K562 (cell line): Measurements from ENCODE around the gene UBE2V1. TPM values are rescaled to one million over a fixed set of nuclear protein-coding genes. Genes with fewer than 3 reads are reported as not detected.
A peak's percentile ranks its signal among the peaks of the same experiment; 100 is the strongest.

Source experiments
- CREB1 ChIP-seq, 2 experiments: sonication (generic) in 1 of 2; formaldehyde crosslinking in 1 of 2; IDR thresholded peaks; 2 replicates each; pipeline versions ENCODE4 v1.6.1 to v1.8.0; 2012 to 2022; ENCODE audit warnings: inconsistent platforms in 1 of 2, mild to moderate bottlenecking in 1 of 2, missing genetic modification reagents in 1 of 2, moderate library complexity in 1 of 2
- EP400 ChIP-seq: fragments of 450-650 bp; IDR thresholded peaks from 2 replicates; pipeline ENCODE4 v1.6.1; 2017; ENCODE audit warnings: antibody characterized with exemption, mild to moderate bottlenecking, moderate library complexity
- GATAD2B ChIP-seq: fragments of 450-650 bp; IDR thresholded peaks from 2 replicates; pipeline ENCODE4 v1.6.1; 2017; ENCODE audit warnings: mild to moderate bottlenecking, borderline replicate concordance
- HMG20B ChIP-seq: fragments of 250-450 bp; sonication (Bioruptor Pico); IDR thresholded peaks from 2 replicates; pipeline ENCODE4 v1.5.0; 2021; ENCODE audit warnings: mild to moderate bottlenecking
- MBD2 ChIP-seq: sonication (generic); IDR thresholded peaks from 2 replicates; pipeline ENCODE4 v1.6.1; 2016; ENCODE audit warnings: low read depth, borderline replicate concordance
- MTF1 ChIP-seq: fragments of 250-450 bp; sonication (Bioruptor Pico); IDR thresholded peaks from 2 replicates; pipeline ENCODE4 v1.9.0; 2021; ENCODE audit warnings: moderate library complexity, mild to moderate bottlenecking, inconsistent platforms, borderline replicate concordance
- NONO ChIP-seq, 2 experiments: fragments of 200-400 bp in 1 of 2; fragments of 450-650 bp in 1 of 2; formaldehyde crosslinking in 1 of 2; IDR thresholded peaks; 2 replicates each; pipeline ENCODE4 v1.6.1; 2017; ENCODE audit warnings: low read depth in 2 of 2, mild to moderate bottlenecking in 2 of 2, moderate library complexity in 2 of 2, low read length in 1 of 2
- SMARCE1 ChIP-seq: fragments of 450-650 bp; IDR thresholded peaks from 2 replicates; pipeline ENCODE4 v1.7.1; 2016; ENCODE audit warnings: mild to moderate bottlenecking
- SREBF1 ChIP-seq: fragments of 150-350 bp; IDR thresholded peaks from 2 replicates; pipeline ENCODE4 v1.6.1; 2014; ENCODE audit warnings: antibody characterized with exemption, low read depth, low read length, borderline replicate concordance
- STAT5B ChIP-seq: fragments of 250-450 bp; sonication (Bioruptor Pico); IDR thresholded peaks from 2 replicates; pipeline ENCODE4 v1.8.0; 2021; ENCODE audit warnings: mild to moderate bottlenecking, inconsistent platforms
- XRCC4 ChIP-seq: IDR thresholded peaks from one replicate; pipeline ENCODE4 v1.6.1; 2011; ENCODE audit not compliant: insufficient read depth, insufficient read length; ENCODE audit errors: extremely low read depth
- ZBED1 ChIP-seq: IDR thresholded peaks from 2 replicates; pipeline ENCODE4 v1.6.1; 2014
- ZFP36 ChIP-seq: fragments of 150-350 bp; IDR thresholded peaks from 2 replicates; pipeline ENCODE4 v1.6.1; 2018; ENCODE audit warnings: low read length, low read depth; ENCODE audit not compliant: partially characterized antibody
- ZNF212 ChIP-seq: fragments of 450-650 bp; formaldehyde crosslinking; IDR thresholded peaks from 2 replicates; pipeline ENCODE4 v1.4.0; 2020; ENCODE audit warnings: mild to moderate bottlenecking
- ZNF347 ChIP-seq: fragments of 450-650 bp; formaldehyde crosslinking; IDR thresholded peaks from 2 replicates; pipeline ENCODE4 v1.4.0; 2020; ENCODE audit warnings: low read depth, mild to moderate bottlenecking, moderate library complexity
- ZZZ3 ChIP-seq: fragments of 450-650 bp; IDR thresholded peaks from 2 replicates; pipeline ENCODE4 v1.6.1; 2016; ENCODE audit warnings: antibody characterized with exemption, mild to moderate bottlenecking, moderate library complexity
- polyA plus RNA-seq, 8 experiments: library from polyadenylated mRNA; depleted of rRNA in 4 of 8; stranded (reverse) in 5 of 8; unstranded in 3 of 8; fragments of >200 nt; fragmentation: Nextera tagmentation in 2 of 8; fragmentation: Illumina TruSeq in 1 of 8; extraction: Ambion mirVana in 2 of 8; extraction: Trizol in 1 of 8; gene quantifications; 2 replicates each; pipeline versions ENCODE4 v1.2.1 to v1.2.3, GENCODE V29; 2011 to 2014; ENCODE audit warnings: inconsistent platforms in 1 of 8, missing spikeins in 1 of 8
- total RNA-seq, 7 experiments: library from RNA; depleted of rRNA in 6 of 7; stranded (reverse); fragments of >200 nt in 6 of 7; fragmentation: Illumina TruSeq in 2 of 7; extraction: Trizol in 2 of 7; gene quantifications; 2 replicates each; pipeline versions ENCODE4 v1.2.1 to v1.2.3, GENCODE V29; 2011 to 2021; ENCODE audit warnings: low replicate concordance in 1 of 7
- TF ChIP-seq, protein P1 (sequence below): fragments of 450-650 bp; formaldehyde crosslinking; IDR thresholded peaks from 2 replicates; pipeline ENCODE4 v1.4.0; 2022; ENCODE audit warnings: mild to moderate bottlenecking, moderate library complexity
- TF ChIP-seq, protein P2 (sequence below), 2 experiments: fragments of 450-650 bp; IDR thresholded peaks; 2 replicates each; pipeline ENCODE4 v1.6.1; 2016; ENCODE audit warnings: mild to moderate bottlenecking in 2 of 2, borderline replicate concordance in 1 of 2, low read depth in 1 of 2, moderate library complexity in 1 of 2
- TF ChIP-seq, protein P3 (sequence below): sonication (generic); formaldehyde crosslinking; IDR thresholded peaks from 2 replicates; pipeline ENCODE4 v1.8.0; 2022; ENCODE audit warnings: mild to moderate bottlenecking, missing genetic modification reagents

Gene UBE2V1
- total and polyA plus RNA-seq, 9 of the 15 experiments (the other 6 are each of a cell fraction or from before 2014, with no cell fraction given) = 93.0 to 357 (median 119) TPM

DNA sequence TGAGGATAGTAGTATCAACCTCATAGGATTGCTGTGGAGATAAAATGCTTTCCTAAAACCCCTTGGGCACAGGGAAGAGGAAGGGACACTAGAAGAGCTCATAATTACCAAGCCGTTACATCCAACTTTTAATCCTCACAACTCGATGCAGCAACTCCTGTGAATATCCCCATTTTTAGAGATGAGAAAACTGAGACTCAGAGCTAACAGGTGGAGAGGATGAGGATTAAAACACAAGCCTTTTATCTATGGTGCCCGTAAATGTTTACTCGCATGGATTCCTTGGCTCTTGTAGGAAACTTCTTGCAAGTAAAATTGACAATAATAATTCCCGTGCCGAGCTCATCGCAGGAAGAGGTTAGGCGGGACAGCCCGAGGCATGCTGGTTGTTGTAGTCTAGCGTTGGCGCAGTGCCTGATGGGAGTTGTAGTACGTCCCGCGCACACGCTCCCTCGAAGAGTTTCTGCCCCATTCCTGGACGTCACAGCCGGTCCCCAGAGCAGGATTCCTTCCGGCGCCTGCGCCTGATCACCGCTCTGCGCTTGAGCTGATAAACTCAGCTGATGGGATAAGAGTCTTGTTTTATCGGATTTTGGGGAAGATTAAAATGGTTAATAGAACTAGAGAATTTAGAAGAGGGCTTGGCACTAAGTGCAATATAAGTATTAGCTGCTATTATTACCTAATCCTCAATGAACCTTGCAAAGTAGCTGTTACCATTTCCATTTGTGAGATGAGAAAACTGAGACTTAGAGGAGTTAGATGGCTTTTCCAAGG is 2.8 kb upstream of the UBE2V1 start (continued):
- peak; percentile 89 for TF ChIP-seq CREB1 (IDR thresholded peaks at IDR 0.05)
- TF ChIP-seq CREB1 (CRISPR knock-in tag; IDR thresholded peaks at IDR 0.05) = peak; percentile 87
- no peak for TF ChIP-seq NONO (IDR thresholded peaks at IDR 0.05; ENCODE audit: low read depth in 2 of 2, low read length in 1 of 2)
- no peak for TF ChIP-seq HMG20B (CRISPR knock-in tag)
- TF ChIP-seq MTF1 = no peak
- TF ChIP-seq GATAD2B = no peak; the same call in 1 of the 2 replicates
- TF ChIP-seq ZBED1 = no peak
- no peak for TF ChIP-seq STAT5B (CRISPR knock-in tag)
- TF ChIP-seq XRCC4 = no peak
- no peak for TF ChIP-seq ZFP36
- TF ChIP-seq, protein P1, sequence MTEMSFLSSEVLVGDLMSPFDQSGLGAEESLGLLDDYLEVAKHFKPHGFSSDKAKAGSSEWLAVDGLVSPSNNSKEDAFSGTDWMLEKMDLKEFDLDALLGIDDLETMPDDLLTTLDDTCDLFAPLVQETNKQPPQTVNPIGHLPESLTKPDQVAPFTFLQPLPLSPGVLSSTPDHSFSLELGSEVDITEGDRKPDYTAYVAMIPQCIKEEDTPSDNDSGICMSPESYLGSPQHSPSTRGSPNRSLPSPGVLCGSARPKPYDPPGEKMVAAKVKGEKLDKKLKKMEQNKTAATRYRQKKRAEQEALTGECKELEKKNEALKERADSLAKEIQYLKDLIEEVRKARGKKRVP = no peak
- no peak for TF ChIP-seq ZZZ3
- TF ChIP-seq, protein P2, sequence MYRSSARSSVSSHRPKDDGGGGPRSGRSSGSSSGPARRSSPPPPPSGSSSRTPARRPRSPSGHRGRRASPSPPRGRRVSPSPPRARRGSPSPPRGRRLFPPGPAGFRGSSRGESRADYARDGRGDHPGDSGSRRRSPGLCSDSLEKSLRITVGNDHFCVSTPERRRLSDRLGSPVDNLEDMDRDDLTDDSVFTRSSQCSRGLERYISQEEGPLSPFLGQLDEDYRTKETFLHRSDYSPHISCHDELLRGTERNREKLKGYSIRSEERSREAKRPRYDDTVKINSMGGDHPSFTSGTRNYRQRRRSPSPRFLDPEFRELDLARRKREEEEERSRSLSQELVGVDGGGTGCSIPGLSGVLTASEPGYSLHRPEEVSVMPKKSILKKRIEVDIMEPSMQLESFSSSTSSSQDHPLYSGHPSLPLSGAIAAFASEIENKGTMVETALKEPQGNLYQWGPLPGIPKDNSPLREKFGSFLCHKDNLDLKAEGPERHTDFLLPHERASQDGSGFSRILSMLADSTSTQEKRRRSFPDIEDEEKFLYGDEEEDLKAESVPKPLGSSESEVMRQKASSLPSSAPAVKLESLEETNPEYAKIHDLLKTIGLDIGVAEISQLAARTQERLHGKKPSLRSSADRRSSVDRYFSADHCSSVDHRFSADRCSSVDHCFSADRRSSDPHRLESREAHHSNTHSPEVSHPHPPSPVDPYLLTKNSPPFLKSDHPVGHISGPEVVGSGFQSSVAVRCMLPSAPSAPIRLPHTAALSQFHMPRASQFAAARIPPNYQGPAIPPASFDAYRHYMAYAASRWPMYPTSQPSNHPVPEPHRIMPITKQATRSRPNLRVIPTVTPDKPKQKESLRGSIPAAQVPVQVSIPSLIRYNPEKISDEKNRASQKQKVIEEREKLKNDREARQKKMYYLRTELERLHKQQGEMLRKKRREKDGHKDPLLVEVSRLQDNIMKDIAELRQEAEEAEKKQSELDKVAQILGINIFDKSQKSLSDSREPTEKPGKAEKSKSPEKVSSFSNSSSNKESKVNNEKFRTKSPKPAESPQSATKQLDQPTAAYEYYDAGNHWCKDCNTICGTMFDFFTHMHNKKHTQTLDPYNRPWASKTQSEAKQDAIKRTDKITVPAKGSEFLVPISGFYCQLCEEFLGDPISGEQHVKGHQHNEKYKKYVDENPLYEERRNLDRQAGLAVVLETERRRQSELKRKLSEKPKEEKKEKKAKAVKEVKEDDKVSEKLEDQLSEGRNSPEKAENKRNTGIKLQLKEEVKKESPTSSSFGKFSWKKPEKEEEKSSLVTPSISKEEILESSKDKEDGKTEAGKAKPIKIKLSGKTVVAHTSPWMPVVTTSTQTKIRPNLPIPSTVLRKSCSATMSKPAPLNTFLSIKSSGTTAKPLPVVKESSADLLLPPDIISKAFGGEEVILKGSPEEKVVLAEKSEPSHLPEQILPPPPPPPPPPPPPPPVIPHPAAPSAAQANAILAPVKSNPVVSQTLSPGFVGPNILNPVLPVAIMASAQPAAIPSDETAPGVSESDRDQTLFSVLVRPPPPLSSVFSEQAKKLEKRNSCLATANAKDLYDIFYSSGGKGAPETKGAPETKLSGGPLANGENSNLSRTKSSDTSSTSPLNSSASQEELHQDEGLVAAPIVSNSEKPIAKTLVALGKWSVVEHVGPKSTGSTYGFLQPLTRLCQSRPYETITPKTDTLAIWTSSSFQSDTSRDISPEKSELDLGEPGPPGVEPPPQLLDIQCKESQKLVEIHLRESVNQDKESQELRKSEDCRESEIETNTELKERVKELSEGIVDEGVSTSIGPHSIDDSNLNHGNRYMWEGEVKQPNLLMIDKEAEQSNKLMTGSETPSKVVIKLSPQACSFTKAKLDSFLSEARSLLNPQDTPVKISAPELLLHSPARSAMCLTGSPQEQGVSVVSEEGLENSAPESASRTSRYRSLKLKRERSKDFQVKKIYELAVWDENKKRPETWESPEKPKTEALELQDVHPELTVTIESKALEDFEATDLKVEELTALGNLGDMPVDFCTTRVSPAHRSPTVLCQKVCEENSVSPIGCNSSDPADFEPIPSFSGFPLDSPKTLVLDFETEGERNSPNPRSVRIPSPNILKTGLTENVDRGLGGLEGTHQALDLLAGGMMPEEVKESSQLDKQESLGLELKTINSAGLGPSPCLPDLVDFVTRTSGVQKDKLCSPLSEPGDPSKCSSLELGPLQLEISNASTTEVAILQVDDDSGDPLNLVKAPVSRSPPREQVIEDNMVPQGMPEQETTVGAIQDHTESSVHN (IDR thresholded peaks at IDR 0.05; ENCODE audit: borderline replicate concordance in 1 of 2, low read depth in 1 of 2) = no peak
- peak; percentile 68; the same call in 1 of the 2 replicates for TF ChIP-seq SREBF1
- TF ChIP-seq ZNF212 = no peak
- no peak for TF ChIP-seq ZNF347 (CRISPR knock-in tag)
- peak; percentile 62 for TF ChIP-seq MBD2
- TF ChIP-seq, protein P3, sequence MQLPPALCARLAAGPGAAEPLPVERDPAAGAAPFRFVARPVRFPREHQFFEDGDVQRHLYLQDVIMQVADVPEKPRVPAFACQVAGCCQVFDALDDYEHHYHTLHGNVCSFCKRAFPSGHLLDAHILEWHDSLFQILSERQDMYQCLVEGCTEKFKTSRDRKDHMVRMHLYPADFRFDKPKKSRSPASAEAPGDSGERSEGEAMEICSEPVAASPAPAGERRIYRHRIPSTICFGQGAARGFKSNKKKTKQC (CRISPR knock-in tag) = no peak
- 0 out of 2 replicates have a peak, but pooled peaks have one; percentile 26 for TF ChIP-seq SMARCE1
- TF ChIP-seq EP400 = peak; percentile 49; the same call in 1 of the 2 replicates
